Jurkat, Clone E6-1 (cell line): ENCODE data around the gene FAM13A.
"Not testable (repeated sequence)": the region's sequence is repeated elsewhere in the genome, so short reads cannot be mapped to it uniquely, and the experiment has no call there.

Experiments
- DNase-seq: peaks from one replicate; pipeline ENCODE4 v3.0.0-alpha.2; 2011; ENCODE audit warnings: low read depth, low spot score
- H3K4me3 ChIP-seq: 2 replicates; pipeline ENCODE4 v1.5.1; 2011; ENCODE audit warnings: mild to moderate bottlenecking, low read length, control low read depth, moderate library complexity

The FAM13A gene

DNA sequence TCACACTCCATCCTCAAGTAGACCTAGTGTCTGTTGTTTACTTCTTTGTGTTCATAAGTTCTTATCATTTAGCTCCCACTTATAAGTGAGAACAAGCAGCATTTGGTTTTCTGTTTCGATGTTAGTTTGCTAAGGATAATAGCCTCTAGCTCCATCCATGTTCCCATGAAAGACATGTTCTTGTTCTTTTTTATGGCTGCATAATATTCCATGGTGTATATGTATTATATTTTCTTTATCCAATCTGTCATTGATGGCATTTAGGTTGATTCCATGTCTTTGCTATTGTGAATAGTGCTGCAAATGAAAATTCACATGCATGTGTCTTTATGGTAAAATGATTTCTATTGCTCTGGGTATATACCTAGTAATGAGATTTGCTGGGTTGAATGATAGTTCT, 51.9 kb downstream of the FAM13A start:
- not testable (repeated sequence) for DNase-seq, H3K4me3 ChIP-seq

DNA sequence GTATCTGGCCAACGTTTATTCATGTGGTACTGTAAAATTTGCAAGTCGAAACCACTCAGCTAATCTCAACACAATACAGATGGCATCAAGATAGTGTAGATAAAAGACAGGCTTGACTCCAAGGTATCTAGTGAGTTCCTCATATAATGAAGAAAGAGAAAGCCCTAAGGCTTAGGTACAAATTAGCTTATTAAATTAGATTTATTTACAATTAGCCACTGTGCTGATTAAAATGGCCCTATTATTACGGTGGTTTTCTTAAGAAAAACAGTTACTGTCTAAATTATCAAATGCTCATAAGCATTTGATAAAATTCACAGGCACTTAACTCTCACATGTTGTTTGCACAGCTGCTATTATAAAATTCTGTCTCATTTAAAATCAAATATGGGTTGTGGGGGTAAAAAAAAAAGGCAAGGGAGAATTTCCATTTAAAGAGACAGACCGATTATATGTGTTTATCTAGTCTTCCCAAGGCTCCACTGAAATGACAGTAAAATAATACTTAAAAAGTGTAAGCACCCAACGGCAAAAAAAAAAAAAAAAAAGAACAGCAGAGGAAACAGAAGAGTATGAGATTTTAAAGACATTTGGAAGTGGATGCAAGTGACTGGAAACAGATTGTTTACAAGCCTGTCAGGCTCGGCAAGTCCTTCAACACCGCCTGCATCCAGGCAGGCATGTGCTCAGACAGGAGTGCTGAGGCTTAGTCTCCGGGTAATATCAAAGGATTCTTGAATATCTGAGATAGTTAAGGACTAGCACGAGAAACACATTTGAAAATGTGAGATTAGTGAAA, 55.1 kb downstream of the FAM13A start:
- no peak for DNase-seq
- H3K4me3 ChIP-seq: no peak overlapping the region

DNA sequence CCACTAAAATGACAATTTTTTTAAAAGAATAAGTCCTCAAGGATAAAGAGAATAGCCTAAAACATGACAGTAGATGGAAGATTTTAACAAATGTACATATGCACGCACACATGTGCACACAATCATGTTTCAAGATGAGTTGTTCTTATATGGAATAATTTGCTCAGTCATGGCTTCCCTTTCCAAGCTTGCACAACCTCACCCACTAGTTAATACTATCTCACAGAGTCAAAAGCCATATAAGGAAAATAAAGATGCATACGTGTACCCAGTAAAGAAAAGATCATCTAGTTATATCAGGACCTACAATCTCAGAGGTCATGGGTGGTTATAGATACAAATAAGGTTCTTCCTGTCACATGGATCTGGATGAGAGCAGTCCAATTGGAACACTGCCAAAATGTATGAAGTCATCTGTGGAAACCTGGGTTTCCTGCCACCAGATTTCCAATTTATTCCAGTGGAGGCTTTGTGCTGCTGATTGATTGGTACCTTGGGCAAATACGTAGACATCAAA, 56.1 kb downstream of the FAM13A start:
- DNase-seq: no peak
- H3K4me3 ChIP-seq: no peak overlapping the region

DNA sequence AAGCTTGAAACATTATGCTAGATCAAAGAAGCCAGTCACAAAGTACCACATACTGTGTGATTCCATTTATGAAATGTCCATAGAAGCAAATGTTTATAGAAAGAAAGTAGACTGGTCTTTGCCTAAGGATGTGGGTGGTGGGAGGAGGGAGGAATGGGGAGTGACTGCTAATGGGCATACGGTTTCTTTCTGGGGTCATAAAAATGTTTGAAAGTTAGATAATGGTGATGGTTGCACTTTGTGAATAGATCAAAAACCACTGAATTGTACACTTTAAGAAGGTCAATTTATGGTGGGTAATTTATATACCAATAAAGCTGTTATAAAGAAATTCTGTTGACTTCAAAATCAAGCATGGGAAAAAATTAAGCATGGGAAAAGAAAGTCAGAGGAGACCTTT, 56.6 kb downstream of the FAM13A start:
- H3K4me3 ChIP-seq: no peak overlapping the region
- DNase-seq: no peak

DNA sequence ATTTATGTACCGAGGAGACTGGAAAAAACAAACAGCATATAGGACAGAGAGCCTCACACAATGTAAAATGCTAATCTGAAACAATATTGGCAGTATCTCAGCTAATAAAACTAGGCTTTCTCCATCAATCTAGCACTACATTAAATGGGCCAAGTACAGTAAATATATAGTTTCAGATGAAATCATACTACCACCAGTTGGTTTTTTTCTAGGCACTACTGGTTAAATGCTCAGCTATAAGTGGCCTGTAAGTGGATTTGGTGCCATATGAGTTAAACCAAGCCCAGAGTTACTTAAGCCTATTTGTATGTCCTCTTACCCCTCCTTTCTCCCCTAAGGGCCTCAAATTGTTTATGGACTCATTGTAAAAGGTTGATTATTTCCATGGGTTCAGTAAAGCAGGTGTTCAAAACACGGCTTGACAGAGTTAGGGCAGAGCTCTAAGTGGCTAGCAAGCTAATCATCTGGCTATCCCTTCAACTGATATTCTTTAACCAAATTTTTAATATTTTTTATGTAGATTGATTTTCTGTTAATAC, 57.5 kb downstream of the FAM13A start:
- no peak overlapping the region for H3K4me3 ChIP-seq
- DNase-seq: no peak

DNA sequence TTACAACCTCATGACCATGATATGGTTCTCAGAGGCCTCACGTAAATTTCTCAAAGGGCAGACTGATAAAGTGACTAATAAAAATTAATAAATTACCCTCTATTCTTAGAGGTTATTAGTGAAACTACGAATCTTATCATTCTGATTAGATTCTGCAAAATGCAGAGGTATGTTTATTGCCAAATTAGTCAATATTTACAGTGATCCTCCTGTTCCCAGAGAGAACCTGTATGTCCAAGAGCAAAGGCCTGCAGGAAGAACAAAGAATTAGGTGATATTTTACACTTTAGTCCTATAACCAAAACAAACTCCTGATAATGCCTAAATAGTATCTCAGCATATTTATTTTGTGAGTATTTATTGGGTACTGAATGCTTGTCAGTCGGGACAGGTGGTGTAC, 58.1 kb downstream of the FAM13A start:
- no peak for DNase-seq
- H3K4me3 ChIP-seq: no peak overlapping the region

DNA sequence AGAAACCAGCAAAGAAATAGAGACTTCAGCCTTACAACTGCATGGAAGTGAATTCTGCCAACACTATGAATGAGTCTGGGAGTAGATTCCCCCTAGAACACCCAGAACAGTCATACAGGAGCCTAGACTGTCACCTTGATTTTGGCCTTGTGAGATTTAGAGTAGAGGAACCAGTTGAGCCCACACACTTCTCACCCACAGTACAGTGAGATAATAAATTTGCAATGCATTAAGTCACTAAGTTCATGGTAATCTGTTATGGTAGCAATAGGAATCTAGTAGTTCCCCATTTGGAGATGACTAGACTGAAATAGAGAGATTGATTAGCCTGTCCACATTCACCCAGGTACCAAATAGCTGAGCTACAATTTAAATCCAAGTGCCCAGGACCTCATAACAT, 59.0 kb downstream of the FAM13A start:
- no peak overlapping the region for H3K4me3 ChIP-seq
- DNase-seq: no peak

DNA sequence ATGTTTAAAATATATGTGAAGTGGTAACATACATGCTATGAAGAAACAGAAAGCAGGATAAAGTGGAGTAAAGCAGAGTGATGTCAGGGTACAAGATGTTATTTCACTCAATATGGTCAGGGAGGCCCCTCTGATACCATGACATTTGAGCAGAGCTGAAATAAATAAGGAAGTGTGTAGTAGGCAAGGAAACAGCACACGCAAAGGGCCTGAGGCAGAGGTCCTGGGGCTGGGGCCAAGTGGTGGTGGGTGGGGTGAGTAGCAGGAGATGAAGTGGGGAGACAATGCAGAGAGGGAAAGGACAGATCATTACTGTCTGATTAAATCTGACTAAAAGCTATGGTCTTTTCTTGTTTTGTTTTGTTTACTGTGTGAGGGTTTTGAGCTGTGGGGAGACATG, 61.1 kb downstream of the FAM13A start:
- DNase-seq: no peak
- H3K4me3 ChIP-seq: no peak overlapping the region

DNA sequence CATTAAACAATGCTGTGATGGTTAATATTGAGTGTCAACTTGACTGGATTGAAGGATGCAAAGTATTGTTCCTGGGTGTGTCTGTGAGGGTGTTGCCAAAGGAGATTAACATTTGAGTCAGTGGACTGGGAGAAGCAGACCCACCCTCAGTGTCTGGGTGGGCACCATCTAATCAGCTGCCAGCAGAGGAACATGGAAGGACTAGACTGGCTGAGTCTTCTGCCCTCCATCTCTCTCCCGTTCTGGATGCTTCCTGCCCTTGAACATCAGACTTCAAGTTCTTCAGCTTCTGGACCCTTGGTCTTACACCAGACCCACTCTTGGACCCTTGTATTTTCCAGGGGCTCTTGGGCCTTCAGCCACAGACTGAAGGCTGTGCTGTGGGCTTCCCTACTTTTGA, 61.7 kb downstream of the FAM13A start:
- not testable (repeated sequence) for DNase-seq, H3K4me3 ChIP-seq

DNA sequence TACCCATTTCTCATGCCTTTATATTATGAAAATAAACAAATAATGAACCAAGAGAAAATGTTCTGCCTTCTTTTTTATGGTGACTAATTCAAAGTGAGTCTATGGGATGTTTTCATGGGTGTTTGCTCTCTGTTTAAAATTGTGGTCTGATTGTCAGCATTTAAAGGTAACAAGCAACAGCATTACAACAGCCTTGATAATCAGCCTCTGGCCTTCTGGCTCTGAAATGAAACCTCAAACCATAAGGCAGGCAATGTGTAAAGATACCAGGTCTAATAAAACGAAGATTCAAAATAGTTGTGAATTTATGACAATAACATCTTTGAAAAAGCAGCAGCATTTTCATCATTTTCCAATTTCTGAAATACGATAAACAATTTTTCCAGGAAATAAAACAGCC, 63.7 kb downstream of the FAM13A start:
- no peak for DNase-seq
- H3K4me3 ChIP-seq: no peak overlapping the region

DNA sequence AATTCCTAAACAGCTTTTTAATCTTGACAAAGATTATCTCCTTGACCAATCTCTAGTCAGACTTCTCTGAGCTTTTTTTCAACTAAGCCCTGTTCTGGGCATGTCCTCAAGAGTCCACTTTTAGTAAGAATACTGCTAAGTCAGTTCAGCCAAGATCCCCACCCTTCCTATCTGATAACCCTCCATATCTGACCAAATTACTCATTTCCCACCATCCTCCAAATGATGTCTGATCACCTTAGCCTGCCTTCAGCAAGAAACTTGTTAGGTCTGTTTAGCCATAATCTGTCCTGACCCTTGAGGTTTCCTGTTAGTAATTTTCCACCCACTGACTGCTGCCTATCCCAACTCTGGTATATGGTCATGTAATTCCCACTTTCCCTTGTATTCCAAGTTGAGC, 65.2 kb downstream of the FAM13A start:
- no peak for DNase-seq
- H3K4me3 ChIP-seq: no peak overlapping the region

DNA sequence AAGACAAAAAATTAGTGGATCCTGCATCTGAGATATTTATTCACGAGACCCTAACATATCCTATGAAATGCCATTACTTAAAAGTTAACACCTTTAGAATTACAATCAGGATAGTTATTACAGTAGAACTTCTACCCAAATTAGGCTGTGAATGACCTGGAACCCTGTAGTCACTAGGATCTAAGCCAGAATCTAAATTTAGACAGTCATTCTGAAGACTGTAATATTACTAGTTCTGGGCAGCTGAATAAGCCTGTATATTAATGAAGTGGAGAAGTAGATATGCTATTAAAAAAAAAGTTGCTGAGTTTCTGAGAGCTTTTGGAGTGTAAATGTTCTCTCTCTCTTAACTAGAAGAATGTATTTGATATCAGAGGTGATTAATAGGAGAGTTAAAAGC, 67.0 kb downstream of the FAM13A start:
- no peak overlapping the region for H3K4me3 ChIP-seq
- no peak for DNase-seq

DNA sequence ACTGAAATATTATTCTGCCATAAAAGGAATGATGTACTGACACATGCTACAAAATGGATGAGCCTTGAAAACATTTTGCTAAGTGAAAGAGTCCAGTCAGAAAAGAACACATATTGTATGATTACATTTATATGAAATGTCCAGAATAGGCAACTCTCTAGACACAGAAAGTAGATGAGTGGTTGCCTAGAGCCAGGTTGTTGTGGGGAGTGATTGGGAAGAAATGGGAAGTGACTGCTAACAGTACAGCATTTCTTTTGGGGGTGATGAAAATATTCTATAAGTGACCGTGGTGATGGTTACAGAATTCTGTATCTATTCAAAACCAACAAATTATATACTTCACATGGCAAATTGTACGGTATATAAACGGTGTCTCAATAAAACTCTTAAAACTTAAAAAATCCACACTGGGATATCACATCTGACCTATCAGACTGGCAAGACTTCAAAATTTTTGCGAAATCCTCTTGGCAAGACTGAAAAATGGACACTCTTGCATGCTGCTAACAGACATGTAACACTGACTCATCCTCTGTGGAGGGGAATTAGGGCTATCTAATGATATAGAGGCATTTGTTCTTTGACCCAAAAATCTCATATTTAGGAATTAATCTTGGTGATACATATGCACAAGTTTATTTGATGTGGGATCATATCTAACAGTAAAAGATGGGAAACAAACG, 71.8 kb downstream of the FAM13A start:
- DNase-seq: no peak
- no peak overlapping the region for H3K4me3 ChIP-seq

DNA sequence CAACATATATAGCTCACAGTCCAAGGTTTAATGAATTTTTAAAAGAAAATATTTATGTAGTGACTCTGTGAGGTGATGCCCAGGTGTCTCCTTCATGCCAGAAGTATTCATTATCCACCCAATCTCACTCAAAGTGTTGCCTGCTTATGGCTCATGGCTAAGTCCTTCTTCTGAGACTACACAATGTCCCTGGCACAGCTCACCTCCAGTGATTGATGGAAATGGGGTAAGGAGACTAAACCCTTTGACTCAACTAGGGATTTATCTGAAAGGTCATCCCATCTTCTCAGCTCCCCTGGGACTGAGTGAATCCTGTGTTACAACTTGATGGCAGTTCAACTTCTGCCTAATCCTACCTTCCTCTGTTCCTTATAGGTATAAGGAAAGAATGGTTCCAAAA, 74.2 kb downstream of the FAM13A start:
- no peak for DNase-seq
- no peak overlapping the region for H3K4me3 ChIP-seq

DNA sequence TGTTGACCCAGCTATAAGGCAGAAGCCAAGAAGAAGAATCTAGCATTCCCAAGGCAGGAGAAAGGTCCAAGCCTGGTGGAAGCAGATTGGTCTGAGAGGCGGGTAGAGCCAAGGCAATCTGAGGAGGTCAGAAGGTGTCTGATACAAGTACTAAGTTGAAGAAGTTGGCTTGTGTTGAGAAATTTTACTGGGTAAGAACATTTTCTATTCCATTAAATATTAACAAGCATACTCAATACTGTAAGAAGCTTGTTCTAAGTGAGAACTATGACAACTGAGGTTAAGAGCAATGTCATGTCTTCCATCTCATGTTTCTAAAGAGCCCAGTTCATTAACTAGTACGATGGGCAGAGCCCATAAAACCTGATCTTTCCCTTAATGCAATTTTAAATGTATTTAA, 75.0 kb downstream of the FAM13A start:
- DNase-seq: no peak
- no peak overlapping the region for H3K4me3 ChIP-seq

DNA sequence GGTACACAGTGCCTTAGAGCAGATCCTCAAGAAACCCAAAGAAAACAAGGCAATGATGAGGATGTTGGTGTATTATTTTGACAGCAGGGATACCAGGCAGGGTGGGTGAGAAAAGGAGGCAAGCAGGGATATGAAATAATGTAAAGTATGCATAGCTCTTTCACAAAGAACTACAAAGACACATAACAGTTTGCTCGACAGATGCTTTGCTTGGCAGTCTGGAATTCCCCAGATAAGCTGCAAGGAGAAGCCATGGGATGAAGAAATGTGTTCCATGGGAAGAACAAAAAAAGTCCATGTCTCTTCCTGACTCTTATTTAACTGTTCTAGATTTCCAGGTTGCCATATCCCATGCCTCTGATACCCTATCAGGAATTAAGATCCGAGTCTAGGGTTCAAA, 75.4 kb downstream of the FAM13A start:
- no peak overlapping the region for H3K4me3 ChIP-seq
- no peak for DNase-seq

DNA sequence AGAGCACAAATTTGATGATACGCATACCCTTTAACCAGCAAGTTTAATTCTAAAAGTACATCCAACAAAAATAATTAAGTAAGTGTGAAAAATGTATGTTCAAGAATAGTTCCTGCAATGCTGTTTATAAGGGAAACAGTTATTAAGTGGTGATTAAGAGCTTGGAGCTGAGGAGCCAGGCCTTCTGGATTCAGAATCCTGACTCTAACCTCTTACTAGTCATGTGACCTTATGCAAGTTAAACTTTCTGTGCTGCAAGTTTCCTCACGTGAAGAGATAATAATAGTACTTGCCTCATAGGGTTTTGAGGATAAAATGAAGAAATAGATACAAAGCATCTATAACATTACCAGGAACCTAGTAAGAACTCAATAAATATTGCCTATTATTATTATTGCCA, 77.7 kb downstream of the FAM13A start:
- H3K4me3 ChIP-seq: no peak overlapping the region
- DNase-seq: no peak

DNA sequence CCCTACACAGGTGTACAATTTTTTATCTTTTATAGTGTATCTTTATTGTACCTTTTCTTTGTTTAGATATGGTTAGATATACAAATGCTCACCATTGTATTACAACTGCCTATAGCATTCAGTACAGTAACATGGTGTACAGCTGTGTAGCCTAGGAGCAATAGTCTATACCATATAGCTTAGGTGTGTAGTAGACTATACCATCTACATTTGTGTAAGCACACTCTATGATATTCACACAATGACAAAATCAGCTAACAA, 80.3 kb downstream of the FAM13A start:
- DNase-seq: no peak
- H3K4me3 ChIP-seq: no peak overlapping the region

DNA sequence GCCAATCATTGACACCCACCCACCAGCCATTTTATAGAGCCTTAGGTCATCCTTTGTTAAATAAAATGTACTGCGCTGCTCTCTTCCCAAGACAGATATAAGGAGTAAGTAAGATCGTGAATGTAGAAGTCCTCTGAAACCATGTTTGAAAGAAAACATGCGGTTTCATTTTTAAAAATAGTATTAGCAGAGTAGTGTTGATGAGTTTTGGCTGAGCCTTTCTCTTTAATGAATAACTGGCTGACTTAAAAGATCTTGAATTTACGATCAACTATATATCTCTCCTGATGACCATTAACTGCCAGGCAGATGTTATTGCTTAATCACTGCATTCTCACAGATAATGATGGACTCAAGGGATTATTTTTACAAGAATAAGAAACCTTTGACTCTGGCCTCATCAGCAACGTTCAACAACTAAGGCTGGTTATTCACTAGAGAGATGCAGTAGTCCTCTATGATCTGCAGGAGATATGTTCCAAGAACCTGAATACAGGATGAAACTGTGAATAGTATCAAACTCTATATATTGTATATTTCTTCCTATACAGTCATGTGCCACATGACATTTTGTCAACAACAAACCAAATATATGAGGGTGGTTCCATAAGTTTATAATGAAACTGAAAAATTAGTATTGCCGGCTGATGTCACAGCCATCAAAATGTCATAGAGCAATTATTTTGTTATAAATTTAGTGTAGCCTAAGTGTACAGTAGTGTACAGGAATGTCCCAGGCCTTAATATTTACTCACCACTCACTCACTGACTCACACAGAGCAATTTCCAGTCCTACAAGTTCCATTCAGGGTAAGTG, 80.8 kb downstream of the FAM13A start:
- no peak overlapping the region for H3K4me3 ChIP-seq
- no peak for DNase-seq

DNA sequence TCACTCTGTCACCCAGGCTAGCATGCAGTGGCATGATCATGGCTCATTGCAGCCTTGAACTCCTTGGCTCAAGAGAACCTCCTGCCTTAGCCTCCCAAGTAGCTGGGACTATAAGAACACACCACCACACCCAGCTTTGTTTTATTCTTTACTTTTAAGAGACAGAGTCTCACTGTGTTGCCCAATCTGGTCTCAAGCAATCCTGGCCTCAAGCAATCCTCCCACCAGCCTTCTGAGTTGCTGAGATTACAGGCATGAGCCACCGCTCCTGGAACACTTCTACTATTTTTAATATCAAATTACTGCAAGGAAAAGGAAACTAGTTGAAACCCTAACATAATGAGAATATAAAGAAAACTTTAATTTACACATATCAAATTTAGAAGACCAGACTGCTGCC, 85.4 kb downstream of the FAM13A start:
- H3K4me3 ChIP-seq: no peak overlapping the region
- no peak for DNase-seq
